ENCODE measurements around the gene LPXN. TPM values are rescaled to one million over a fixed set of nuclear protein-coding genes. Genes with fewer than 3 reads are reported as not detected.

Gene LPXN
- total RNA-seq, 5 donors from 2014 or later (not counting 1 experiment from before 2014, with no cell fraction given): 86.8 to 158 (median 142) TPM

GRCh38 chr11:58508814-58509213 lies 66.8 kb downstream of the LPXN start:
- Mint-ChIP-seq H3K27me3 (no peaks in the 10 kb centered on the region), H3K4me1 (no peaks in the 10 kb centered on the region), H3K27ac (no peak overlapping the region), H3K36me3 (peaks cover 35% of the 10 kb centered on the region), H3K4me3 (no peak overlapping the region), H3K9me3 (no peaks in the 10 kb centered on the region)
- no peaks in the 10 kb centered on the region for H3K9me3 ChIP-seq
- DNase-seq (no peak), ATAC-seq (replicated peaks in 1 of 4) (no peak)
- H3K36me3 ChIP-seq (ENCODE audit: control insufficient read depth in 2 of 2, extremely low read depth in 1 of 2, insufficient read depth in 1 of 2, low read length in 1 of 2): no peaks in the 10 kb centered on the region
- no peaks in the 10 kb centered on the region for H3K27me3 ChIP-seq (replicated peaks in 1 of 2; ENCODE audit: control insufficient read depth in 2 of 2, extremely low read depth in 1 of 2, insufficient read depth in 2 of 2, low read length in 1 of 2)
- H3K4me1 ChIP-seq (ENCODE audit: control insufficient read depth in 1 of 2, extremely low read depth in 1 of 2, insufficient read depth in 2 of 2, low read length in 2 of 2): no peaks in the 10 kb centered on the region
- no peak overlapping the region for H3K27ac ChIP-seq (ENCODE audit: low read length)
- ChIA-PET POLR2A (no interaction called here), CTCF (no interaction called here)
- no peak overlapping the region for H3K4me3 ChIP-seq (ENCODE audit: control insufficient read depth in 1 of 2, extremely low read depth in 1 of 2, low read length in 1 of 2)

GRCh38 chr11:58508005-58508404 lies 67.7 kb downstream of the LPXN start, which contains the start of gene OR5B21:
Gene OR5B21, minus strand, starts transcription at chr11:58508105. Its CDS starts 0 bp downstream, at chr11:58508105.
- Mint-ChIP-seq H3K36me3 (peaks cover 41% of the 10 kb centered on the region), H3K4me1 (no peaks in the 10 kb centered on the region), H3K27ac (no peak within 1 kb of the TSS), H3K4me3 (no peak within 1 kb of the TSS), H3K9me3 (no peaks in the 10 kb centered on the region), H3K27me3 (no peaks in the 10 kb centered on the region)
- no peaks in the 10 kb centered on the region for H3K9me3 ChIP-seq
- no peak within 1 kb of the TSS for H3K4me3 ChIP-seq (ENCODE audit: control insufficient read depth in 1 of 2, extremely low read depth in 1 of 2, low read length in 1 of 2)
- no peak for DNase-seq
- no peaks in the 10 kb centered on the region for H3K27me3 ChIP-seq (replicated peaks in 1 of 2; ENCODE audit: control insufficient read depth in 2 of 2, extremely low read depth in 1 of 2, insufficient read depth in 2 of 2, low read length in 1 of 2)
- no peak for ATAC-seq (replicated peaks in 1 of 4)
- POLR2A ChIA-PET: no interaction called here
- WGBS (ENCODE audit: insufficient coverage): no CpG with 5 or more reads among the region's 1 CpG
- no peaks in the 10 kb centered on the region for H3K4me1 ChIP-seq (ENCODE audit: control insufficient read depth in 1 of 2, extremely low read depth in 1 of 2, insufficient read depth in 2 of 2, low read length in 2 of 2)
- H3K27ac ChIP-seq (ENCODE audit: low read length): no peak within 1 kb of the TSS
- CTCF ChIA-PET: no interaction called here
- H3K36me3 ChIP-seq (ENCODE audit: control insufficient read depth in 2 of 2, extremely low read depth in 1 of 2, insufficient read depth in 1 of 2, low read length in 1 of 2): no peaks in the 10 kb centered on the region

GRCh38 chr11:58507355-58507754 lies 68.3 kb downstream of the LPXN start:
- H3K9me3 Mint-ChIP-seq: no peaks in the 10 kb centered on the region
- H3K27ac Mint-ChIP-seq: no peak overlapping the region
- H3K4me1 Mint-ChIP-seq: no peaks in the 10 kb centered on the region
- DNase-seq (no peak), ATAC-seq (replicated peaks in 1 of 4) (no peak)
- H3K27ac ChIP-seq (ENCODE audit: low read length): no peak overlapping the region
- H3K27me3 ChIP-seq (replicated peaks in 1 of 2; ENCODE audit: control insufficient read depth in 2 of 2, extremely low read depth in 1 of 2, insufficient read depth in 2 of 2, low read length in 1 of 2): no peaks in the 10 kb centered on the region
- WGBS (ENCODE audit: insufficient coverage): 92% methylated on average over 2 of the region's 4 CpGs
- no peaks in the 10 kb centered on the region for H3K36me3 ChIP-seq (ENCODE audit: control insufficient read depth in 2 of 2, extremely low read depth in 1 of 2, insufficient read depth in 1 of 2, low read length in 1 of 2)
- peaks cover 42% of the 10 kb centered on the region for H3K36me3 Mint-ChIP-seq
- H3K4me3 ChIP-seq (ENCODE audit: control insufficient read depth in 1 of 2, extremely low read depth in 1 of 2, low read length in 1 of 2): no peak overlapping the region
- H3K4me3 Mint-ChIP-seq: no peak overlapping the region
- no peaks in the 10 kb centered on the region for H3K9me3 ChIP-seq
- ChIA-PET CTCF (no interaction called here), POLR2A (no interaction called here)
- no peaks in the 10 kb centered on the region for H3K27me3 Mint-ChIP-seq
- no peaks in the 10 kb centered on the region for H3K4me1 ChIP-seq (ENCODE audit: control insufficient read depth in 1 of 2, extremely low read depth in 1 of 2, insufficient read depth in 2 of 2, low read length in 2 of 2)

- Mint-ChIP-seq H3K9me3 (no peaks in the 10 kb centered on the region), H3K36me3 (peaks cover 42% of the 10 kb centered on the region), H3K4me3 (no peak overlapping the region), H3K4me1 (no peaks in the 10 kb centered on the region), H3K27ac (no peak overlapping the region), H3K27me3 (no peaks in the 10 kb centered on the region)
- no peak for DNase-seq
- CTCF ChIA-PET: no interaction called here
- Histone ChIP-seq H3K4me1 (ENCODE audit: control insufficient read depth in 1 of 2, extremely low read depth in 1 of 2, insufficient read depth in 2 of 2, low read length in 2 of 2) (no peaks in the 10 kb centered on the region), H3K27ac (ENCODE audit: low read length) (no peak overlapping the region), H3K4me3 (ENCODE audit: control insufficient read depth in 1 of 2, extremely low read depth in 1 of 2, low read length in 1 of 2) (no peak overlapping the region), H3K9me3 (no peaks in the 10 kb centered on the region), H3K36me3 (ENCODE audit: control insufficient read depth in 2 of 2, extremely low read depth in 1 of 2, insufficient read depth in 1 of 2, low read length in 1 of 2) (no peaks in the 10 kb centered on the region), H3K27me3 (replicated peaks in 1 of 2; ENCODE audit: control insufficient read depth in 2 of 2, extremely low read depth in 1 of 2, insufficient read depth in 2 of 2, low read length in 1 of 2) (no peaks in the 10 kb centered on the region)
- WGBS (ENCODE audit: insufficient coverage): 92% methylated on average over 1 of the region's 5 CpGs
- POLR2A ChIA-PET: no interaction called here
- no peak for ATAC-seq (replicated peaks in 1 of 4)
Measured at GRCh38 chr11:58506935-58507334, 68.7 kb downstream of the LPXN start.

GRCh38 chr11:58505849-58506248 lies 69.8 kb downstream of the LPXN start:
- DNase-seq: no peak
- POLR2A ChIA-PET: no interaction called here
- Histone ChIP-seq H3K36me3 (ENCODE audit: control insufficient read depth in 2 of 2, extremely low read depth in 1 of 2, insufficient read depth in 1 of 2, low read length in 1 of 2) (no peaks in the 10 kb centered on the region), H3K9me3 (no peaks in the 10 kb centered on the region), H3K4me1 (ENCODE audit: control insufficient read depth in 1 of 2, extremely low read depth in 1 of 2, insufficient read depth in 2 of 2, low read length in 2 of 2) (no peaks in the 10 kb centered on the region), H3K27ac (ENCODE audit: low read length) (no peak overlapping the region), H3K4me3 (ENCODE audit: control insufficient read depth in 1 of 2, extremely low read depth in 1 of 2, low read length in 1 of 2) (no peak overlapping the region), H3K27me3 (replicated peaks in 1 of 2; ENCODE audit: control insufficient read depth in 2 of 2, extremely low read depth in 1 of 2, insufficient read depth in 2 of 2, low read length in 1 of 2) (no peaks in the 10 kb centered on the region)
- Mint-ChIP-seq H3K4me1 (no peaks in the 10 kb centered on the region), H3K27ac (no peak overlapping the region), H3K4me3 (no peak overlapping the region), H3K36me3 (peaks cover 42% of the 10 kb centered on the region), H3K27me3 (no peaks in the 10 kb centered on the region), H3K9me3 (no peaks in the 10 kb centered on the region)
- CTCF ChIA-PET: no interaction called here
- WGBS (ENCODE audit: insufficient coverage): no CpG with 5 or more reads among the region's 4 CpGs
- ATAC-seq (replicated peaks in 1 of 4): no peak

GRCh38 chr11:58504232-58504631 lies 71.4 kb downstream of the LPXN start:
- no peak overlapping the region for H3K4me3 Mint-ChIP-seq
- DNase-seq (no peak), ATAC-seq (replicated peaks in 1 of 4) (no peak)
- no peaks in the 10 kb centered on the region for H3K9me3 Mint-ChIP-seq
- H3K4me1 ChIP-seq (ENCODE audit: control insufficient read depth in 1 of 2, extremely low read depth in 1 of 2, insufficient read depth in 2 of 2, low read length in 2 of 2): peaks cover 0 to under 1% of the 10 kb centered on the region in 2 experiments
- no peak overlapping the region for H3K27ac ChIP-seq (ENCODE audit: low read length)
- no peaks in the 10 kb centered on the region for H3K9me3 ChIP-seq
- CTCF ChIA-PET: interaction anchor here in 1 of 2 donors (1.3 kb wide), 1 partner anchor 49 kb away, joined by 3 read pairs; no protein-coding TSS in a partner anchor
- POLR2A ChIA-PET: no interaction called here
- no peak overlapping the region for H3K4me3 ChIP-seq (ENCODE audit: control insufficient read depth in 1 of 2, extremely low read depth in 1 of 2, low read length in 1 of 2)
- no peaks in the 10 kb centered on the region for H3K27me3 Mint-ChIP-seq
- peaks cover 41% of the 10 kb centered on the region for H3K36me3 Mint-ChIP-seq
- H3K36me3 ChIP-seq (ENCODE audit: control insufficient read depth in 2 of 2, extremely low read depth in 1 of 2, insufficient read depth in 1 of 2, low read length in 1 of 2): no peaks in the 10 kb centered on the region
- WGBS (ENCODE audit: insufficient coverage): 96% methylated on average over 5 of the region's 6 CpGs
- no peaks in the 10 kb centered on the region for H3K27me3 ChIP-seq (replicated peaks in 1 of 2; ENCODE audit: control insufficient read depth in 2 of 2, extremely low read depth in 1 of 2, insufficient read depth in 2 of 2, low read length in 1 of 2)
- peaks cover 0 to under 1% (median 0%) of the 10 kb centered on the region in 3 donors for H3K4me1 Mint-ChIP-seq
- H3K27ac Mint-ChIP-seq: no peak overlapping the region

GRCh38 chr11:58503361-58503856 lies 72.2 kb downstream of the LPXN start:
- H3K9me3 Mint-ChIP-seq: no peaks in the 10 kb centered on the region

More at GRCh38 chr11:58503361-58503856, 72.2 kb downstream of the LPXN start:
- Mint-ChIP-seq H3K4me3 (no peak overlapping the region), H3K27ac (no peak overlapping the region), H3K36me3 (peaks cover 36% of the 10 kb centered on the region), H3K4me1 (peaks cover 7 to 9% (median 7%) of the 10 kb centered on the region in 3 donors), H3K27me3 (no peaks in the 10 kb centered on the region)
- Histone ChIP-seq H3K27ac (ENCODE audit: low read length) (no peak overlapping the region), H3K9me3 (no peaks in the 10 kb centered on the region), H3K4me3 (ENCODE audit: control insufficient read depth in 1 of 2, extremely low read depth in 1 of 2, low read length in 1 of 2) (no peak overlapping the region), H3K36me3 (ENCODE audit: control insufficient read depth in 2 of 2, extremely low read depth in 1 of 2, insufficient read depth in 1 of 2, low read length in 1 of 2) (no peaks in the 10 kb centered on the region), H3K27me3 (replicated peaks in 1 of 2; ENCODE audit: control insufficient read depth in 2 of 2, extremely low read depth in 1 of 2, insufficient read depth in 2 of 2, low read length in 1 of 2) (no peaks in the 10 kb centered on the region), H3K4me1 (ENCODE audit: control insufficient read depth in 1 of 2, extremely low read depth in 1 of 2, insufficient read depth in 2 of 2, low read length in 2 of 2) (peaks cover 3 to 5% of the 10 kb centered on the region in 2 experiments)
- DNase-seq (no peak), ATAC-seq (replicated peaks in 1 of 4) (no peak)
- ChIA-PET POLR2A (no interaction called here), CTCF (interaction anchor here in 1 of 2 donors (1.3 kb wide), 1 partner anchor 50 kb away, joined by 3 read pairs; no protein-coding TSS in a partner anchor)
- WGBS (ENCODE audit: insufficient coverage): no CpG with 5 or more reads among the region's 4 CpGs
